Measurements from ENCODE around the gene RHOBTB3. TPM values are rescaled to one million over a fixed set of nuclear protein-coding genes. Genes with fewer than 3 reads are reported as not detected.
A peak's percentile ranks its signal among the peaks of the same experiment; 100 is the strongest.

RHOBTB3 gene
- total RNA-seq, 6 experiments from 2014 or later, result 24.1 to 49.1 (median 38.9) TPM

DNA sequence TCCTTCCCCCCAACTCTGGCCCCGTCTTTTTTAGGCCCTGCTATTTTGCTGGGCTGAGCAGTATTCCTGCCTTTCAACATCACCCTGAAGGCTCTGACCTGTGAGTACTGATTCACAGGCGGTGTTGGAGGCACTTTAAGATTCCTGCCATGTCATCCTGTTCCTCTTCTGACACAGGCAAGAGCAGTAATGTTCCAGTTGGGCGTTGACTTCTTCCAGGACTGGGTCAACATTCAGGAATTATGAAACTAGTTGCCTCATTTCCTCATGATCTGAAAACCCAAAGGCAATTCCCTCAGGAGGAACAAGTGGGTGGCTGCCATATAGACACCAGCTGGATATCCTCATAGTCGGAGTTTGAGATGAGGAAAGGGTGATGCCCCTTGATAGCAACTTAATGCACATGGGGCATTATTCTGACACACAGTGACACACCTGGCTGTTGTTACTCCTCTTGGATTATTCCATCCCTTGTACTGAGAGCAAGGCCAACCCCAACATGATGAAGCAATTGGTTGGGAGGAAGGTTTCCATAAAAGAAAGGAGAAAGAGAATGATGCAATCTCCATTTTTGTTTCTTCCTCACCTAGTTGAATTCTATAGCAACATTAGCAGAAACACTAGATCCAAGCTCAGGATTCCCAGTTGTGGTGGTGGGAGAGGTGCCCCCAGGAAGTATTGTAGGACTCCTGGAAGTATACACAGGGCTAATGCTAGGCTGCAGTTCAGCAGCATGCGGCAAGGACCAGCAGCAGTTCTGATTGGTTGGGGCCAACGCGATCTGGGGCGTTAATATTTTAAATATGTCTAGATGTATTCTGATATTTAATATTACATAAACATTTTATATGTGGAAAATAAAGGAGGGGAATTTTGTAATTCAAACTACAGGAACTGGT is 111.0 kb downstream of the RHOBTB3 start:
- peak; percentile 20 to 42 (median 41) for ATAC-seq
- TF ChIP-seq, protein P1, sequence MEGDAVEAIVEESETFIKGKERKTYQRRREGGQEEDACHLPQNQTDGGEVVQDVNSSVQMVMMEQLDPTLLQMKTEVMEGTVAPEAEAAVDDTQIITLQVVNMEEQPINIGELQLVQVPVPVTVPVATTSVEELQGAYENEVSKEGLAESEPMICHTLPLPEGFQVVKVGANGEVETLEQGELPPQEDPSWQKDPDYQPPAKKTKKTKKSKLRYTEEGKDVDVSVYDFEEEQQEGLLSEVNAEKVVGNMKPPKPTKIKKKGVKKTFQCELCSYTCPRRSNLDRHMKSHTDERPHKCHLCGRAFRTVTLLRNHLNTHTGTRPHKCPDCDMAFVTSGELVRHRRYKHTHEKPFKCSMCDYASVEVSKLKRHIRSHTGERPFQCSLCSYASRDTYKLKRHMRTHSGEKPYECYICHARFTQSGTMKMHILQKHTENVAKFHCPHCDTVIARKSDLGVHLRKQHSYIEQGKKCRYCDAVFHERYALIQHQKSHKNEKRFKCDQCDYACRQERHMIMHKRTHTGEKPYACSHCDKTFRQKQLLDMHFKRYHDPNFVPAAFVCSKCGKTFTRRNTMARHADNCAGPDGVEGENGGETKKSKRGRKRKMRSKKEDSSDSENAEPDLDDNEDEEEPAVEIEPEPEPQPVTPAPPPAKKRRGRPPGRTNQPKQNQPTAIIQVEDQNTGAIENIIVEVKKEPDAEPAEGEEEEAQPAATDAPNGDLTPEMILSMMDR (IDR thresholded peaks at IDR 0.05), result no peak
- TF ChIP-seq POLR2A (IDR thresholded peaks at IDR 0.05), result peak; percentile 15
- WGBS (ENCODE audit: insufficient coverage, low coverage, low lambda C conversion rate, missing lambda C conversion rate), result 65% methylated on average over 8 of the region's 8 CpGs
- Histone ChIP-seq H3K27ac (peak overlapping the region; percentile 71 to 97 (median 85)), H3K4me1 (peaks cover 0 to 46% (median 13%) of the 10 kb centered on the region in 4 donors), H3K4me3 (no peak overlapping the region), H3K36me3 (no peaks in the 10 kb centered on the region), H3K9me3 (no peaks in the 10 kb centered on the region), H3K27me3 (no peaks in the 10 kb centered on the region)
- DNase-seq, result no peak
- intact Hi-C loops (cut with DNase I), result loop anchor here (5.0 to 10.0 kb wide), 3 partner anchors 57 to 195 kb away; partner anchors contain the start of gene RFESD (in 1 of the 2)

DNA sequence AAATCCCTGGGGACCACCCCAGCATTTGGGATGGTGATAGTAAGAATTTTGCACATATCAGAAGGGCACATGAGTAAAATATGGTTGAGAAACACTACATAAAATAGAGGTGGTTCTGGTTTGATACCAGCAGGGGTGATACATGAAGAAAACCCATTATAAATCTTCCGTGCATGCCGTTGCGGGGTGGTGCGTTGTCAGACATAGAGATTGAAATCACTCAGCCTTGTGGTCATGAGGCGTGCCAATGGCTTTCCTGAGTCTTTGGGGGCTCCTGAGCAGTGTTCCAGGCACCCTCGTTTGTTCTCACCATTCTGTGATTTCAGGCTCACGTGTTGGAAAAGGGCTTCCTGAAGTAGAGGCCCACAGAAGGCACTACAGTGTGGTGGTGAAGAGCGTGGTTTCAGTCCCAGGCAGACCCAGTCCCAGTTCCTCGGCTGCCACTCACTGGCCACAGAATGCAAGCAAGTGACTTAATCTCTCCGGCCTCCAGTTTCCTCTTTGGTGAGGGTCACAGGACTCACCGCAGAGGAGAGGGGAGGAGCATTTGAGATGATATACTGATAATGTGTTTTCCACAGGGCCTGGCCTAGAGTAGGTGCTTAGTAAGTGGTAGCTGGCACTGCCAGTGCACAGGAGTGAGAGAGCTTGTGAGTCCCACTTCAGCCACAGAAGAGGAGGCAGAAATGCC is 111.9 kb downstream of the RHOBTB3 start:
- 55% methylated on average over 8 of the region's 11 CpGs for WGBS (ENCODE audit: insufficient coverage, low coverage, low lambda C conversion rate, missing lambda C conversion rate)
- peaks cover 0 to 46% (median 13%) of the 10 kb centered on the region in 4 donors for H3K4me1 ChIP-seq
- peak; percentile 72 to 82 (median 75) for DNase-seq
- no peaks in the 10 kb centered on the region for H3K36me3 ChIP-seq
- ATAC-seq, result peak; percentile 38 to 70 (median 62)
- intact Hi-C loops (cut with DNase I), result loop anchor here (5.0 to 10.0 kb wide), 3 partner anchors 58 to 196 kb away; partner anchors contain the start of gene RFESD (in 1 of the 2)
- no peaks in the 10 kb centered on the region for H3K27me3 ChIP-seq
- H3K4me3 ChIP-seq, result no peak overlapping the region
- no peaks in the 10 kb centered on the region for H3K9me3 ChIP-seq
- no peak for TF ChIP-seq POLR2A (IDR thresholded peaks at IDR 0.05)
- TF ChIP-seq, protein P1 (IDR thresholded peaks at IDR 0.05), result peak in 3 of 4 donors; percentile 11 to 38 (median 20)
- peak overlapping the region; percentile 71 to 97 (median 85) for H3K27ac ChIP-seq

GRCh38 chr5:95843733-95844223 is 112.6 kb downstream of the RHOBTB3 start:
- H3K27me3 ChIP-seq, result no peaks in the 10 kb centered on the region
- no peaks in the 10 kb centered on the region for H3K36me3 ChIP-seq
- TF ChIP-seq, protein P1 (IDR thresholded peaks at IDR 0.05), result no peak
- TF ChIP-seq POLR2A (IDR thresholded peaks at IDR 0.05), result peak; percentile 98
- ATAC-seq, result peak; percentile 69 to 84 (median 77)
- 14% methylated on average over 3 of the region's 3 CpGs for WGBS (ENCODE audit: insufficient coverage, low coverage, low lambda C conversion rate, missing lambda C conversion rate)
- H3K9me3 ChIP-seq, result no peaks in the 10 kb centered on the region
- peak; percentile 24 to 81 (median 73) for DNase-seq
- H3K4me3 ChIP-seq, result peak overlapping the region in 2 of 3 donors; percentile 0 to 5
- peaks cover 0 to 46% (median 13%) of the 10 kb centered on the region in 4 donors for H3K4me1 ChIP-seq
- peak overlapping the region; percentile 77 to 97 (median 85) for H3K27ac ChIP-seq
- intact Hi-C loops (cut with DNase I), result loop anchor here (5.0 to 10.0 kb wide), 3 partner anchors 59 to 196 kb away; partner anchors contain the start of gene RFESD (in 1 of the 2)

GRCh38 chr5:95845391-95845790 is 114.3 kb downstream of the RHOBTB3 start:
- intact Hi-C loops (cut with DNase I), result loop anchor here (5.0 to 10.0 kb wide), 3 partner anchors 61 to 181 kb away; no protein-coding TSS in a partner anchor
- Histone ChIP-seq H3K4me3 (no peak overlapping the region), H3K4me1 (peaks cover 0 to 50% (median 19%) of the 10 kb centered on the region in 4 donors), H3K27ac (peak overlapping the region in 2 of 3 donors; percentile 85 to 97), H3K27me3 (no peaks in the 10 kb centered on the region), H3K9me3 (no peaks in the 10 kb centered on the region), H3K36me3 (no peaks in the 10 kb centered on the region)
- TF ChIP-seq POLR2A (IDR thresholded peaks at IDR 0.05), result peak; percentile 38
- TF ChIP-seq, protein P1 (IDR thresholded peaks at IDR 0.05), result no peak
- no peak for ATAC-seq
- DNase-seq, result no peak
- WGBS (ENCODE audit: insufficient coverage, low coverage, low lambda C conversion rate, missing lambda C conversion rate), result 76% methylated on average over 3 of the region's 3 CpGs
